HepG2 (cell line): ENCODE data around the gene RERE. TPM values are rescaled to one million over a fixed set of nuclear protein-coding genes. Genes with fewer than 3 reads are reported as not detected.

Experiments
- CEBPG ChIP-seq: IDR thresholded peaks from 2 replicates; pipeline ENCODE4 v1.6.1; 2016
- ERF ChIP-seq: IDR thresholded peaks from 2 replicates; pipeline ENCODE4 v1.6.1; 2018; ENCODE audit warnings: missing biosample characterization, missing genetic modification reagents
- FOXP1 ChIP-seq, 2 experiments: fragments of 450-650 bp in 1 of 2; IDR thresholded peaks; 2 replicates each; pipeline ENCODE4 v1.6.1; 2017 to 2018; ENCODE audit warnings: antibody characterized with exemption in 1 of 2
- MEIS2 ChIP-seq: sonication (generic); formaldehyde crosslinking; IDR thresholded peaks from 2 replicates; pipeline ENCODE4 v1.9.0; 2021; ENCODE audit warnings: mild to moderate bottlenecking, missing genetic modification reagents
- MIER3 ChIP-seq: IDR thresholded peaks from 2 replicates; pipeline ENCODE4 v1.6.1; 2016; ENCODE audit warnings: missing compliant biosample characterization, borderline replicate concordance
- RELA ChIP-seq: sonication (generic); formaldehyde crosslinking; IDR thresholded peaks from 2 replicates; pipeline ENCODE4 v1.4.0; 2020; ENCODE audit warnings: missing genetic modification reagents
- SMYD3 ChIP-seq: sonication (generic); formaldehyde crosslinking; IDR thresholded peaks from 2 replicates; pipeline ENCODE4 v1.8.1; 2023; ENCODE audit warnings: mild to moderate bottlenecking, missing genetic modification reagents
- ZFYVE20 ChIP-seq: sonication (generic); formaldehyde crosslinking; IDR thresholded peaks from 2 replicates; pipeline ENCODE4 v1.8.0; 2023; ENCODE audit warnings: low read depth, mild to moderate bottlenecking, moderate library complexity, missing genetic modification reagents, borderline replicate concordance
- ZNF432 ChIP-seq: sonication (generic); formaldehyde crosslinking; IDR thresholded peaks from 2 replicates; pipeline ENCODE4 v1.5.0; 2020; ENCODE audit warnings: missing genetic modification reagents, mild to moderate bottlenecking, borderline replicate concordance
- ZNF619 ChIP-seq: sonication (generic); formaldehyde crosslinking; IDR thresholded peaks from 2 replicates; pipeline ENCODE4 v1.4.0; 2020; ENCODE audit warnings: mild to moderate bottlenecking, missing genetic modification reagents
- ZSCAN31 ChIP-seq: sonication (generic); formaldehyde crosslinking; IDR thresholded peaks from 2 replicates; pipeline ENCODE4 v1.5.0; 2020; ENCODE audit warnings: low read depth, mild to moderate bottlenecking, missing genetic modification reagents
- polyA plus RNA-seq, 8 experiments: library from polyadenylated mRNA; depleted of rRNA in 3 of 8; stranded (reverse) in 7 of 8; unstranded in 1 of 8; fragments of >200 nt; fragmentation: Illumina TruSeq in 4 of 8; extraction: Trizol in 4 of 8; gene quantifications; 2 replicates each; pipeline versions ENCODE4 v1.2.1 to v1.2.3, GENCODE V29; 2011 to 2016; ENCODE audit warnings: low read depth in 4 of 8, missing spikeins in 1 of 8, mixed read lengths in 1 of 8; ENCODE audit not compliant: insufficient read depth in 1 of 8
- total RNA-seq, 5 experiments: library from RNA; depleted of rRNA; stranded (reverse); fragments of >200 nt; fragmentation: Illumina TruSeq; extraction: Trizol; gene quantifications; 2 replicates each; pipeline ENCODE4 v1.2.3, GENCODE V29; 2016; ENCODE audit warnings: low read depth in 1 of 5
- TF ChIP-seq, protein P1 (sequence below): sonication (generic); formaldehyde crosslinking; IDR thresholded peaks from 2 replicates; pipeline ENCODE4 v1.8.1; 2023; ENCODE audit warnings: missing genetic modification reagents, mild to moderate bottlenecking, borderline replicate concordance
- TF ChIP-seq, protein P2 (sequence below), 2 experiments: fragments of 450-650 bp in 1 of 2; sonication (generic) in 1 of 2; formaldehyde crosslinking in 1 of 2; IDR thresholded peaks; 2 replicates each; pipeline versions ENCODE4 v1.6.1 to v1.8.0; 2016 to 2022; ENCODE audit warnings: antibody characterized with exemption in 1 of 2, mild to moderate bottlenecking in 1 of 2, missing genetic modification reagents in 1 of 2
- TF ChIP-seq, protein P3 (sequence below): sonication (generic); formaldehyde crosslinking; IDR thresholded peaks from 2 replicates; pipeline ENCODE4 v1.4.0; 2020; ENCODE audit warnings: mild to moderate bottlenecking, missing genetic modification reagents

The RERE gene
- total and polyA plus RNA-seq, 2 of the 13 experiments (the other 11 are each of a cell fraction or from before 2014, with no cell fraction given): 18.3 to 21.9 TPM

DNA sequence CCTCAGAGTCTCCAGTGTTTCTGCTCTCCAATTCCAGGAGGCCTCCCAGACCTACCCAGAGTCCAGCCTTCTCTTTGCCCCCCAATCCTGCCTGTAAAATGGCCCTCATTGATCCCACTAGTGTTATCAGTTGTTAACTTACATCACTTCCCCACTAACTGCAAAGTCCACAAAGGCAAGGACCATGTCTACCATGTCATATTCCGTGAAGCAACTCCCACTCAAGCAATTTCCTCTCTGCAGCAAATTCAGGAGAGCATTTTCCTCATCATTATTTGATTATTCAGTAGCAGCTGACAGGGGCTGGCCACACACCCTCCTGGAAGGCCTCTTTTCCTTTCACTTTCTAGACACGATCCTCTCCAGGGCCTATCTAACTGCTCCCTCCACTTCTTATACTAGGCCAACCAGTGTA is 153.5 kb downstream of the RERE start (continued):
- peak; percentile 80 for TF ChIP-seq CEBPG
- TF ChIP-seq FOXP1 (IDR thresholded peaks at IDR 0.05): no peak
- TF ChIP-seq FOXP1 (CRISPR knock-in tag; IDR thresholded peaks at IDR 0.05): peak; percentile 30; the same call in 1 of the 2 replicates
- TF ChIP-seq MIER3: peak; percentile 29; the same call in 1 of the 2 replicates
- no peak for TF ChIP-seq RELA
- 0 out of 2 replicates have a peak, but pooled peaks have one; percentile 52 for TF ChIP-seq ZNF619 (CRISPR knock-in tag)
- TF ChIP-seq, protein P1, sequence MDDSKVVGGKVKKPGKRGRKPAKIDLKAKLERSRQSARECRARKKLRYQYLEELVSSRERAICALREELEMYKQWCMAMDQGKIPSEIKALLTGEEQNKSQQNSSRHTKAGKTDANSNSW (CRISPR knock-in tag): no peak
- TF ChIP-seq MEIS2 (CRISPR knock-in tag): no peak
- peak; percentile 40; the same call in 1 of the 2 replicates for TF ChIP-seq ERF (CRISPR knock-in tag)
- no peak for TF ChIP-seq ZNF432 (CRISPR knock-in tag)
- no peak for TF ChIP-seq ZFYVE20 (CRISPR knock-in tag)
- no peak for TF ChIP-seq ZSCAN31 (CRISPR knock-in tag)
- TF ChIP-seq, protein P2, sequence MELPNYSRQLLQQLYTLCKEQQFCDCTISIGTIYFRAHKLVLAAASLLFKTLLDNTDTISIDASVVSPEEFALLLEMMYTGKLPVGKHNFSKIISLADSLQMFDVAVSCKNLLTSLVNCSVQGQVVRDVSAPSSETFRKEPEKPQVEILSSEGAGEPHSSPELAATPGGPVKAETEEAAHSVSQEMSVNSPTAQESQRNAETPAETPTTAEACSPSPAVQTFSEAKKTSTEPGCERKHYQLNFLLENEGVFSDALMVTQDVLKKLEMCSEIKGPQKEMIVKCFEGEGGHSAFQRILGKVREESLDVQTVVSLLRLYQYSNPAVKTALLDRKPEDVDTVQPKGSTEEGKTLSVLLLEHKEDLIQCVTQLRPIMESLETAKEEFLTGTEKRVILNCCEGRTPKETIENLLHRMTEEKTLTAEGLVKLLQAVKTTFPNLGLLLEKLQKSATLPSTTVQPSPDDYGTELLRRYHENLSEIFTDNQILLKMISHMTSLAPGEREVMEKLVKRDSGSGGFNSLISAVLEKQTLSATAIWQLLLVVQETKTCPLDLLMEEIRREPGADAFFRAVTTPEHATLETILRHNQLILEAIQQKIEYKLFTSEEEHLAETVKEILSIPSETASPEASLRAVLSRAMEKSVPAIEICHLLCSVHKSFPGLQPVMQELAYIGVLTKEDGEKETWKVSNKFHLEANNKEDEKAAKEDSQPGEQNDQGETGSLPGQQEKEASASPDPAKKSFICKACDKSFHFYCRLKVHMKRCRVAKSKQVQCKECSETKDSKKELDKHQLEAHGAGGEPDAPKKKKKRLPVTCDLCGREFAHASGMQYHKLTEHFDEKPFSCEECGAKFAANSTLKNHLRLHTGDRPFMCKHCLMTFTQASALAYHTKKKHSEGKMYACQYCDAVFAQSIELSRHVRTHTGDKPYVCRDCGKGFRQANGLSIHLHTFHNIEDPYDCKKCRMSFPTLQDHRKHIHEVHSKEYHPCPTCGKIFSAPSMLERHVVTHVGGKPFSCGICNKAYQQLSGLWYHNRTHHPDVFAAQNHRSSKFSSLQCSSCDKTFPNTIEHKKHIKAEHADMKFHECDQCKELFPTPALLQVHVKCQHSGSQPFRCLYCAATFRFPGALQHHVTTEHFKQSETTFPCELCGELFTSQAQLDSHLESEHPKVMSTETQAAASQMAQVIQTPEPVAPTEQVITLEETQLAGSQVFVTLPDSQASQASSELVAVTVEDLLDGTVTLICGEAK (IDR thresholded peaks at IDR 0.05): no peak
- TF ChIP-seq, protein P2 (CRISPR knock-in tag; IDR thresholded peaks at IDR 0.05): no peak
- no peak for TF ChIP-seq SMYD3 (CRISPR knock-in tag)
- TF ChIP-seq, protein P3, sequence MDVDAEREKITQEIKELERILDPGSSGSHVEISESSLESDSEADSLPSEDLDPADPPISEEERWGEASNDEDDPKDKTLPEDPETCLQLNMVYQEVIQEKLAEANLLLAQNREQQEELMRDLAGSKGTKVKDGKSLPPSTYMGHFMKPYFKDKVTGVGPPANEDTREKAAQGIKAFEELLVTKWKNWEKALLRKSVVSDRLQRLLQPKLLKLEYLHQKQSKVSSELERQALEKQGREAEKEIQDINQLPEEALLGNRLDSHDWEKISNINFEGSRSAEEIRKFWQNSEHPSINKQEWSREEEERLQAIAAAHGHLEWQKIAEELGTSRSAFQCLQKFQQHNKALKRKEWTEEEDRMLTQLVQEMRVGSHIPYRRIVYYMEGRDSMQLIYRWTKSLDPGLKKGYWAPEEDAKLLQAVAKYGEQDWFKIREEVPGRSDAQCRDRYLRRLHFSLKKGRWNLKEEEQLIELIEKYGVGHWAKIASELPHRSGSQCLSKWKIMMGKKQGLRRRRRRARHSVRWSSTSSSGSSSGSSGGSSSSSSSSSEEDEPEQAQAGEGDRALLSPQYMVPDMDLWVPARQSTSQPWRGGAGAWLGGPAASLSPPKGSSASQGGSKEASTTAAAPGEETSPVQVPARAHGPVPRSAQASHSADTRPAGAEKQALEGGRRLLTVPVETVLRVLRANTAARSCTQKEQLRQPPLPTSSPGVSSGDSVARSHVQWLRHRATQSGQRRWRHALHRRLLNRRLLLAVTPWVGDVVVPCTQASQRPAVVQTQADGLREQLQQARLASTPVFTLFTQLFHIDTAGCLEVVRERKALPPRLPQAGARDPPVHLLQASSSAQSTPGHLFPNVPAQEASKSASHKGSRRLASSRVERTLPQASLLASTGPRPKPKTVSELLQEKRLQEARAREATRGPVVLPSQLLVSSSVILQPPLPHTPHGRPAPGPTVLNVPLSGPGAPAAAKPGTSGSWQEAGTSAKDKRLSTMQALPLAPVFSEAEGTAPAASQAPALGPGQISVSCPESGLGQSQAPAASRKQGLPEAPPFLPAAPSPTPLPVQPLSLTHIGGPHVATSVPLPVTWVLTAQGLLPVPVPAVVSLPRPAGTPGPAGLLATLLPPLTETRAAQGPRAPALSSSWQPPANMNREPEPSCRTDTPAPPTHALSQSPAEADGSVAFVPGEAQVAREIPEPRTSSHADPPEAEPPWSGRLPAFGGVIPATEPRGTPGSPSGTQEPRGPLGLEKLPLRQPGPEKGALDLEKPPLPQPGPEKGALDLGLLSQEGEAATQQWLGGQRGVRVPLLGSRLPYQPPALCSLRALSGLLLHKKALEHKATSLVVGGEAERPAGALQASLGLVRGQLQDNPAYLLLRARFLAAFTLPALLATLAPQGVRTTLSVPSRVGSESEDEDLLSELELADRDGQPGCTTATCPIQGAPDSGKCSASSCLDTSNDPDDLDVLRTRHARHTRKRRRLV (CRISPR knock-in tag): no peak
